ENCODE results near the gene NHSL1.

- TF ChIP-seq CTCF (IDR thresholded peaks at IDR 0.05) (no peak), ZFX (IDR thresholded peaks at IDR 0.05; ENCODE audit: borderline replicate concordance) (no peak)
Measured at GRCh38 chr6:138383776-138384175, 115.5 kb downstream of the NHSL1 start.

Data from 22Rv1 (cell line).